Gastrocnemius medialis (tissue), 4 donors: ENCODE results near the gene PEX6.

Source experiments
- CTCF ChIP-seq, 5 experiments: fragments of 450-650 bp in 3 of 5; fragments of 200-600 bp in 2 of 5; sonication (generic) in 2 of 5; IDR thresholded peaks in 4 of 5; conservative IDR thresholded peaks in 1 of 5; 1 replicate in 4 of 5; 2 replicates in 1 of 5; pipeline ENCODE4 v1.5.1; 2016 to 2019; ENCODE audit warnings: antibody characterized with exemption in 5 of 5, mild to moderate bottlenecking in 3 of 5, moderate library complexity in 3 of 5
- POLR2A ChIP-seq, 2 donors: fragments of 450-650 bp; IDR thresholded peaks; one replicate each; pipeline ENCODE4 v1.6.1; 2017; ENCODE audit warnings: antibody characterized with exemption in 2 of 2, mild to moderate bottlenecking in 2 of 2, moderate library complexity in 2 of 2

- TF ChIP-seq POLR2A (IDR thresholded peaks at IDR 0.05), result no peak
- TF ChIP-seq CTCF (IDR thresholded peaks at IDR 0.05 in 4 of 5, conservative IDR thresholded peaks at IDR 0.05 in 1 of 5), result no peak
Observed at GRCh38 chr6:43006251-43006650, 27.3 kb upstream of the PEX6 start.
